Right renal pelvis (tissue), 4 donors: ENCODE results near the gene IPO4. TPM values are rescaled to one million over a fixed set of nuclear protein-coding genes. Genes with fewer than 3 reads are reported as not detected.
"Not testable (repeated sequence)": the region's sequence is repeated elsewhere in the genome, so short reads cannot be mapped to it uniquely, and the experiment has no call there.

Experiments
- DNase-seq, 4 donors: peaks; one replicate each; pipeline ENCODE4 v3.0.0-alpha.2; 2013; ENCODE audit warnings: low read depth in 4 of 4, low spot score in 3 of 4, missing footprints in 1 of 4
- polyA plus RNA-seq, 4 donors: library from polyadenylated mRNA; unstranded; fragments of 120-200 nt; gene quantifications; one replicate each; pipeline ENCODE4 v1.2.1, GENCODE V29; 2013; ENCODE audit not compliant: insufficient read length in 4 of 4

The IPO4 gene
- polyA plus RNA-seq, 4 donors = 33.2 to 41.3 (median 34.0) TPM

- no peak for DNase-seq
Measured at GRCh38 chr14:24219080-24219479, 30.5 kb upstream of the IPO4 start.

GRCh38 chr14:24216876-24217275, 28.3 kb upstream of the IPO4 start:
- not testable (repeated sequence) for DNase-seq

- no peak for DNase-seq
Measured at GRCh38 chr14:24216345-24216699, 27.7 kb upstream of the IPO4 start.

GRCh38 chr14:24215495-24216344, 27.1 kb upstream of the IPO4 start, which contains the start of gene MDP1:
TSS of gene MDP1 (minus strand) at chr14:24216066. CDS start at chr14:24215955, 111 bp downstream.
- DNase-seq = peak in 3 of 4 donors; percentile 78 to 83 (median 80)

GRCh38 chr14:24213866-24214662, 25.4 kb upstream of the IPO4 start:
- no peak for DNase-seq

- DNase-seq = peak; percentile 90 to 94 (median 92)
Measured at GRCh38 chr14:24212924-24213865, 24.6 kb upstream of the IPO4 start, which contains the start of gene CHMP4A. TSS of gene CHMP4A (minus strand) at chr14:24213488. CDS start at chr14:24213439, 49 bp downstream.

- no peak for DNase-seq
Measured at GRCh38 chr14:24211311-24211710, 22.7 kb upstream of the IPO4 start.

GRCh38 chr14:24207625-24208024, 19.0 kb upstream of the IPO4 start:
- no peak for DNase-seq

- no peak for DNase-seq
Measured at GRCh38 chr14:24207104-24207551, 18.5 kb upstream of the IPO4 start.

- no peak for DNase-seq
Measured at GRCh38 chr14:24206260-24207103, 17.9 kb upstream of the IPO4 start.

GRCh38 chr14:24204163-24205146, 15.8 kb upstream of the IPO4 start:
- DNase-seq = no peak

GRCh38 chr14:24203249-24203886, 14.8 kb upstream of the IPO4 start:
- not testable (repeated sequence) for DNase-seq

GRCh38 chr14:24202538-24202937, 13.9 kb upstream of the IPO4 start:
- not testable (repeated sequence) for DNase-seq

GRCh38 chr14:24198814-24199524, 10.4 kb upstream of the IPO4 start:
- no peak for DNase-seq

- no peak for DNase-seq
Measured at GRCh38 chr14:24197056-24197450, 8.4 kb upstream of the IPO4 start.

- DNase-seq = peak in 1 of 4 donors; percentile 28
Measured at GRCh38 chr14:24196071-24197055, 7.7 kb upstream of the IPO4 start.
